Thymus (tissue), 11 donors: ENCODE data around the gene CDC40. TPM values are rescaled to one million over a fixed set of nuclear protein-coding genes. Genes with fewer than 3 reads are reported as not detected.
"Not testable (repeated sequence)": the region's sequence is repeated elsewhere in the genome, so short reads cannot be mapped to it uniquely, and the experiment has no call there.

Experiments
- DNase-seq, 9 donors: peaks; one replicate each; pipeline ENCODE4 v3.0.0-alpha.2; 2013; ENCODE audit warnings: low spot score in 9 of 9, low read depth in 6 of 9, missing footprints in 1 of 9
- H3K27ac ChIP-seq, 2 donors: one replicate each; pipeline ENCODE4 v1.5.1; 2013; ENCODE audit warnings: control low read depth in 1 of 2, low read depth in 1 of 2, low read length in 1 of 2, mild to moderate bottlenecking in 1 of 2, moderate library complexity in 1 of 2
- H3K27me3 ChIP-seq, 2 donors: one replicate each; pipeline ENCODE4 v1.5.1; 2013; ENCODE audit warnings: low read length in 1 of 2; ENCODE audit not compliant: control insufficient read depth in 2 of 2, insufficient read depth in 1 of 2
- H3K36me3 ChIP-seq, 2 donors: one replicate each; pipeline ENCODE4 v1.5.1; 2013; ENCODE audit warnings: low read length in 1 of 2, mild to moderate bottlenecking in 1 of 2, moderate library complexity in 1 of 2; ENCODE audit not compliant: control insufficient read depth in 2 of 2, insufficient read depth in 2 of 2
- H3K4me1 ChIP-seq, 2 donors: one replicate each; pipeline ENCODE4 v1.5.1; 2013; ENCODE audit warnings: low read length in 2 of 2; ENCODE audit not compliant: control insufficient read depth in 2 of 2, insufficient read depth in 2 of 2
- H3K4me3 ChIP-seq, 2 donors: one replicate each; pipeline ENCODE4 v1.5.1; 2013; ENCODE audit warnings: low read length in 2 of 2, control low read depth in 1 of 2, mild to moderate bottlenecking in 1 of 2
- H3K9me3 ChIP-seq, 2 donors: one replicate each; pipeline ENCODE4 v1.5.1; 2013; ENCODE audit warnings: low read length in 1 of 2, mild to moderate bottlenecking in 1 of 2; ENCODE audit not compliant: control insufficient read depth in 2 of 2, insufficient read depth in 1 of 2
- WGBS: extraction: QIAGEN DNeasy Blood & Tissue Kit; methylation state at CpG from one replicate; pipeline ENCODE4 v1.1.7; 2013; 5-methylcytosine and 5-hydroxymethylcytosine counted together
- polyA plus RNA-seq: library from polyadenylated mRNA; stranded (reverse); fragments of 200-250 nt; gene quantifications from one replicate; pipeline ENCODE4 v1.2.3, GENCODE V29; 2013
- total RNA-seq: library from RNA; stranded (reverse); fragments of 120-200 nt; gene quantifications from one replicate; pipeline ENCODE4 v1.2.4, GENCODE V29; 2013
- donor health status: healthy.

Gene CDC40
- total and polyA plus RNA-seq, 2 donors, result 17.6 to 26.8 TPM

- no peak overlapping the region for H3K4me3 ChIP-seq
- H3K27me3 ChIP-seq, result no peaks in the 10 kb centered on the region
- no peak for DNase-seq
- H3K36me3 ChIP-seq, result no peaks in the 10 kb centered on the region
- no peak overlapping the region for H3K27ac ChIP-seq
- 96% methylated on average over 4 of the region's 4 CpGs for WGBS
- no peaks in the 10 kb centered on the region for H3K9me3 ChIP-seq
- H3K4me1 ChIP-seq, result no peaks in the 10 kb centered on the region
These were observed 69.8 kb downstream of the CDC40 start for GRCh38 chr6:110250058-110250457.

DNA sequence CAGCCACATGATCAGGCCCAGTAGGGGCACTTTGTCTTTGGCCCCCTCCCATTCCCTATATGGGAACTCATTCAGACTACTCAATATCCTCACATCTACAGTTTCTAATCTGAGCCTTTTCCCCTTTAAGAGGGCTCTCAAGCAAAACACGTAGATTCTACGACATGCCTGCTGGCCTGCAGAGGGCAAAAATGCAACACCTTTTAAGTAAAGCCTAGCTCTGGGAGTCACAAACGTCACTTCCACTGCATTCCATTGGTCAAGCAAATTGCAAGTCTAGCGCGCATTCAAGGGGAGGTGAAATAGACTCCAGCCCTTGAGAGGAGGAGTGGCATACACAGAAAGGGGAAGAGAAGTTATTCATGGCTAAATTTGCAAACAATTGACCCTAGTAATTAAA lies 70.6 kb downstream of the CDC40 start:
- no peaks in the 10 kb centered on the region for H3K36me3 ChIP-seq
- no peak overlapping the region for H3K4me3 ChIP-seq
- no peak for DNase-seq
- no peak overlapping the region for H3K27ac ChIP-seq
- H3K4me1 ChIP-seq, result no peaks in the 10 kb centered on the region
- WGBS, result 98% methylated on average over 5 of the region's 5 CpGs
- H3K9me3 ChIP-seq, result no peaks in the 10 kb centered on the region
- no peaks in the 10 kb centered on the region for H3K27me3 ChIP-seq

GRCh38 chr6:110255211-110255750 lies 75.1 kb downstream of the CDC40 start:
- H3K27ac ChIP-seq, result no peak overlapping the region
- H3K27me3 ChIP-seq, result no peaks in the 10 kb centered on the region
- peaks cover 0 to 6% of the 10 kb centered on the region in 2 donors for H3K9me3 ChIP-seq
- no peak overlapping the region for H3K4me3 ChIP-seq
- 57% methylated on average over 5 of the region's 5 CpGs for WGBS
- H3K4me1 ChIP-seq, result no peaks in the 10 kb centered on the region
- no peaks in the 10 kb centered on the region for H3K36me3 ChIP-seq
- peak in 6 of 9 donors; percentile 3 to 45 (median 21) for DNase-seq

- WGBS, result 96% methylated on average over 2 of the region's 2 CpGs
- no peaks in the 10 kb centered on the region for H3K27me3 ChIP-seq
- no peaks in the 10 kb centered on the region for H3K4me1 ChIP-seq
- H3K36me3 ChIP-seq, result no peaks in the 10 kb centered on the region
- no peak overlapping the region for H3K27ac ChIP-seq
- DNase-seq, result no peak
- H3K4me3 ChIP-seq, result no peak overlapping the region
- H3K9me3 ChIP-seq, result peaks cover 0 to 6% of the 10 kb centered on the region in 2 donors
These were observed 76.1 kb downstream of the CDC40 start for GRCh38 chr6:110256366-110256765.

- no peak for DNase-seq
- WGBS, result 98% methylated on average over 3 of the region's 3 CpGs
- H3K27me3 ChIP-seq, result no peaks in the 10 kb centered on the region
These were observed 85.0 kb downstream of the CDC40 start for GRCh38 chr6:110265273-110265672.

DNA sequence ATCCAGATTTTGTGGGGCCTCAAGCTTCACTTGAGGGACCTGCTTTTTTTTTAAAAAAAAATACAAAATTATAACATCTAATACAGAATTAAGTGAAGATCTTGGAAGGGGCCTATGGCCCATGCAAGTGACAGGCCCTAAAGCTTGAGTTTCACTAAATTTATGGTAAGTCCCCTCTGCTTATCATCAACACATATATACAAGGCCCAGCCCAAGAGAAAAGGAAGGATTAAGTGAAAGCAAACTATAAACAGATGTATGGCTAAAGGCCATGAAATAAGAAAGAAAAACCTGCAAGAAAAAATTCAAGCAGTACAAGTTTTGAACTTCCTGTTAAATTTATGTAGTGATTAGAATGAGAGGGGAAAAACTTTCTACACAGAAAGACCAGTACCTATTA lies 86.8 kb downstream of the CDC40 start:
- no peak for DNase-seq
- Histone ChIP-seq H3K4me1 (no peaks in the 10 kb centered on the region), H3K27ac (no peak overlapping the region), H3K27me3 (no peaks in the 10 kb centered on the region), H3K36me3 (no peaks in the 10 kb centered on the region), H3K4me3 (no peak overlapping the region), H3K9me3 (no peaks in the 10 kb centered on the region)

More at GRCh38 chr6:110265273-110265672, 85.0 kb downstream of the CDC40 start:
- H3K9me3 ChIP-seq, result no peaks in the 10 kb centered on the region
- no peak overlapping the region for H3K4me3 ChIP-seq
- no peaks in the 10 kb centered on the region for H3K4me1 ChIP-seq
- H3K27ac ChIP-seq, result no peak overlapping the region
- H3K36me3 ChIP-seq, result no peaks in the 10 kb centered on the region

- 98% methylated on average over 2 of the region's 2 CpGs for WGBS
- Histone ChIP-seq H3K27ac (no peak overlapping the region), H3K9me3 (no peaks in the 10 kb centered on the region), H3K4me1 (no peaks in the 10 kb centered on the region), H3K4me3 (no peak overlapping the region), H3K36me3 (no peaks in the 10 kb centered on the region), H3K27me3 (no peaks in the 10 kb centered on the region)
- no peak for DNase-seq
These were observed 89.4 kb downstream of the CDC40 start for GRCh38 chr6:110269623-110270022.

DNA sequence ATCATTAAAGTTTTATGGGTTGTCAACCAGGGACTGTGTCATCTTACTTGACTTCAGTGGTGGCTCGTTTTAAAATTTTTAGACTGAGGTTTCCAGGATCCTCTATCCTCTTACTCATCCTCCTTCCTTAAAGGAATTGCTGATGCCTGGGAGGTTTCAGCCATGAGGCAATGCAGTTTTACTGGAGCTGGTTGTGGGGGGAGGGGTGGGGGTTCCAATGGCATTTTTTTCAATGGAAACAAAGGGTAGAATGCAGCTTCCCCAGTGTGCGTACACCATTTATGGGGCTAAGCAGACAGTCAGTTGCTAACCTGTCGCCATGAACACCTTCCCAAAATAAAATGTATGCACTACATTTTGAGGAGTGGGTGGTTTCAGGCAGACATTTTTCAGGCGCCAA lies 89.9 kb downstream of the CDC40 start:
- Histone ChIP-seq H3K27me3 (no peaks in the 10 kb centered on the region), H3K27ac (no peak overlapping the region), H3K9me3 (no peaks in the 10 kb centered on the region), H3K4me1 (no peaks in the 10 kb centered on the region), H3K4me3 (no peak overlapping the region), H3K36me3 (no peaks in the 10 kb centered on the region)
- no peak for DNase-seq
- 98% methylated on average over 4 of the region's 4 CpGs for WGBS

- Histone ChIP-seq H3K27me3 (no peaks in the 10 kb centered on the region), H3K27ac (no peak overlapping the region), H3K36me3 (no peaks in the 10 kb centered on the region), H3K9me3 (no peaks in the 10 kb centered on the region), H3K4me3 (no peak overlapping the region), H3K4me1 (no peaks in the 10 kb centered on the region)
- no peak for DNase-seq
- WGBS, result 98% methylated on average over 1 of the region's 1 CpG
These were observed 91.5 kb downstream of the CDC40 start for GRCh38 chr6:110271732-110272022.

DNA sequence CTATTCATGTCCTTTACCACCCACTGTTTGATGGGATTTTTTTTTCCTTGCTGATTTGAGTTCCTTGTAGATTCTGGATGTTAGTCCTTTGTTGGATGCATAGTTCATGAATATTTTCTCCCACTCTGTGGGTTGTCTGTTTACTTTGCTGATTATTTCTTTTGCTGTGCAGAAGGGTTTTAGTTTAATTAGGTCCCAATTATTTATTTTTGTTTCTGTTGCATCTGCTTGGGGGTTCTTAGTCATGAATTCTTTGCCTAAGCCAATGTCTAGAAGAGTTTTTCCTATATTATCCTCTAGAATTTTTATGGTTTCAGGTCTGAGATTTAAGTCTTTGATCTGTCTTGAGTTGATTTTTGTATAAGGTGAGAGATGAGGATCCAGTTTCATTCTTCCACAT lies 92.6 kb downstream of the CDC40 start:
- not testable (repeated sequence) for DNase-seq, H3K4me3 ChIP-seq, H3K27me3 ChIP-seq, H3K27ac ChIP-seq, H3K4me1 ChIP-seq, H3K36me3 ChIP-seq, H3K9me3 ChIP-seq
